ENCODE results near the gene SLC5A2.
"Not testable (repeated sequence)": the region's sequence is repeated elsewhere in the genome, so short reads cannot be mapped to it uniquely, and the experiment has no call there.

Gene SLC5A2

GRCh38 chr16:31483081-31483480 lies at the start of gene SLC5A2:
TSS of gene SLC5A2 (plus strand) at chr16:31483123. CDS start at chr16:31483137, 14 bp downstream.
- DNase-seq (ENCODE audit: low read depth in 2 of 2): no peak

DNA sequence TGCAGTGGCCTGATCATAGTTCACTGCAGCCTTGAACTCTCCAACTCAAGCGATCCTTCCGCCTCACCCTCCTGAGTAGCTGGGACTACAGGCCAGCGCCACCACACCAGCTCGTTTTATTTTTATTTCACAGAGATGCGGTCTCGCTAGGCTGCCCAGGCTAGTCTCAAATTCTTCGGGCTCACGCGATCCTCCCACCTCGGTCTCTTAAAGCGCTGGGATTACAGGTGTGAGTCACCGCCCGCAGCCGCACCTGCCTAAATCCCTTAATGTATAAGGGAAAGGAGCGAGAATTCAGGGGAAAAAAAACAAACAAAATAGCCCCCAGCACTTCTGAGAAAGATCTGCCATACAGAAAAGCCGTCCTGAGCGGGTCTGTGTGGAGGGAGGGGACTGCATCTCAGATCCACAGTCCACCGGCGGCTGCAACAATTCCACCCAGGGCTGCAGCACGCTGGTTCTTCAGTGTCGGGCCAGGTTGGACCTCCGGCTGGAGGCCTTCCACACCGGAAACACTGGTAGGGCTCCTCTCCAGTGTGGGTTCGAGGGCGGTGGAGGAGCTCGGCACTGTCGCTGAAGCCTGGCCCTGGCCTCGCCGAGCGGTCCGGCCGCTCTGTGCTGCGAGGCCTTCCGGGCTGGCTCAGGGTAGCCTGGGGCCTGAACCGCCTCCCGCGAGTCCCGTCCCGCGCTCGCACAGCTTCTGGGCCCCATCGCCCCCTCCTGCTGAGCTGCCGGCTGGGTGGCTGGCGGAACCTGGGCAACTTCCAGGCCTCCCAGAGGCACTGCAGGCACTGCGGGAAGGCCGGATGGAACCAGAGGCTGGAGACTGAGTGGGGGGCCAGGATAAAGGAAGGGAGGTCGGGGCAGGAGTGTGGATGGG lies 47.3 kb upstream of the SLC5A2 start:
- no peak for DNase-seq (ENCODE audit: low read depth in 2 of 2)

DNA sequence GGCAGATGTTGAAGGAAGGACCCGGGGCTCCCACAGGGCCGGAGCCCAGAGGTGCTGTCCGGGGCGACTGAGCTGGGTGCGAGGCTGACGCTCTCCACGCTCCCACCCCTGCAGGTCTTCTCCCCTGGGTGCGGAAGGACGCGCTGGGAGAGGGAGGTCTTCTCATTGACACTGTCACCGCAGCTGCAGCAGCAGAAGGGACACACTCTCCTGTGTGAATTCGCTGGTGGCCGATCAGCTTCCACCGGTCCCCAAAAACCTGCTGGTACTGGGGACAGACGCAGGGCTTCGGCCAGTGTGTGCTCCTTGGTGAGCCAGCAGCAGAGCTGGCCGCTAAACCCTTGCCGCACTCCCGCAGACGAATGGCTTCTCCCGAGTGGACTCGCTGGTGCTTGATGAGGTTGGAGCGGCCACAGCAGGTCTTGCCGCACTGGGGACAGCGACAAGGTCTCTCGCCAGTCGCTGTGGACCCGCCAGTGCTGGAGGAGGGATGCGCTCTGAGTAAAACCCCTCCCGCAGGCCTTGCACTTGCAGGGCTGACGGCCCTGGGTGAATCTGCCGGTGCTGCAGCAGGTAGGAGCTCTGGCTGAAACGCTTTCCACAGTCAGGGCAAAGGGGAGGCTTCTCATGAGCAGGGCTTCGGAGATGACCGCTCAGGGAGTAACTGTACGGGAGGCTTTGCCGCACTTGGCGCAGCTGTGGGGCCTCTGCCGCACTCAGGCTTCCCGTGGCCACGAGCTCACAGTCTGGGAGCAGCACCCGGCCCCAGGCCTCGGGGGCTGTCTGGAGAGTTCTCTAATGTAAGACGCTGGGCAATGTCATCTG lies 46.5 kb upstream of the SLC5A2 start:
- DNase-seq (ENCODE audit: low read depth in 2 of 2): no peak

GRCh38 chr16:31438414-31438813 lies 44.5 kb upstream of the SLC5A2 start:
- DNase-seq (ENCODE audit: low read depth in 2 of 2): no peak

DNA sequence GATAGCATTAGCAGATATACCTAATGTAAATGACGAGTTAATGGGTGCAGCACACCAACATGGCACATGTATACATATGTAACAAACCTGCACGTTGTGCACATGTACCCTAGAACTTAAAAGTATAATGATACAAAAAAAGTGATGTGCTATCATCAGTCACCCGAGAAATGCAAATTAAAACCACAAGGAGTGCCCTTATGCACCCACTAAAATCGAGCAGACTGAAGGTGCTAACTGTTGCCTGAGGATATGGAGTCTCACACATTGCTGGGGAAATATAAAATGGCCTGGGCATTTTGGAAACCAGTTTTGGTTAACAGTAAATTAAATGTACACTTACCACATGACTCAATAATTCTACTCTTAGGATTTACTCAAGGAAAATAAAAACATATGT lies 43.9 kb upstream of the SLC5A2 start:
- DNase-seq (ENCODE audit: low read depth in 2 of 2): not testable (repeated sequence)

- no peak for DNase-seq (ENCODE audit: low read depth in 2 of 2)
Measured at GRCh38 chr16:31439519-31439918, 43.4 kb upstream of the SLC5A2 start.

GRCh38 chr16:31440516-31441184 lies 42.3 kb upstream of the SLC5A2 start:
- no peak for DNase-seq (ENCODE audit: low read depth in 2 of 2)

- DNase-seq (ENCODE audit: low read depth in 2 of 2): no peak
Measured at GRCh38 chr16:31441956-31442355, 41.0 kb upstream of the SLC5A2 start.

DNA sequence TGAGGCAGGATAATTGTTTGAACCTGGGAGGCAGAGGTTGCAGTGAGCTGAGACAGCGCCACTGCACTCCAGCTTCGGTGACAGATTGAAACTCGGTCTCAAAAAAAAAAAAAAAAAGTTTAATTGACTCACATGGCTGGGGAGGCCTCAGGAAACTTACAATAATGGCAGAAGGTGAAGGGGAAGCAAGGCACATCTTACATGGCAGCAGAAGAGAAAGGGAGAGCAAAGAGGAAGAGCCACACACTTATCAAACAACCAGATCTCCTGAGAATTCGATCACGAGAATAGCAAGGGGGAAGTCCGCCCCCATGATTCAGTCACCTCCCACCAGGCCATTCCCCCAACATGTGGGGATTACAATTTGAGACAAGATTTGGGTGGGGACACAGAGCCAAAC lies 37.0 kb upstream of the SLC5A2 start:
- not testable (repeated sequence) for DNase-seq (ENCODE audit: low read depth in 2 of 2)

DNA sequence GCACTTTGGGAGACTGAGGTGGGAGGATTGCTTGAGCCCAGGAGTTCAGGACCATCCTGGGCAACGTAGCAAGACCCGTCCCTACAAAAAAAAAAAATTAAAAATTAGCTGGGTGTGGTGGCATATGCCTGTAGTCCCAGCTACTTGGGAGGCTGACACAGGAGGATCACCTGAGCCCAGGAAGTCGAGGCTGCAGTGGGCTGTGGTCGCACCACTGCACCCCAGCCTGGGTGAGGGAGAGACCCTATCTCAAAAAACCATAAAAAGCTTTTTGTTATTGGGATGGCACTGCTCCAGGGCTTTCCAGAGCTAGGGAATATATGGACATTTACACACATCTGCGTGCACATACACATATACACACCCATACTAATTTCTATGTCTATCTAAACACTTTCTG lies 31.7 kb upstream of the SLC5A2 start:
- no peak for DNase-seq (ENCODE audit: low read depth in 2 of 2)

DNA sequence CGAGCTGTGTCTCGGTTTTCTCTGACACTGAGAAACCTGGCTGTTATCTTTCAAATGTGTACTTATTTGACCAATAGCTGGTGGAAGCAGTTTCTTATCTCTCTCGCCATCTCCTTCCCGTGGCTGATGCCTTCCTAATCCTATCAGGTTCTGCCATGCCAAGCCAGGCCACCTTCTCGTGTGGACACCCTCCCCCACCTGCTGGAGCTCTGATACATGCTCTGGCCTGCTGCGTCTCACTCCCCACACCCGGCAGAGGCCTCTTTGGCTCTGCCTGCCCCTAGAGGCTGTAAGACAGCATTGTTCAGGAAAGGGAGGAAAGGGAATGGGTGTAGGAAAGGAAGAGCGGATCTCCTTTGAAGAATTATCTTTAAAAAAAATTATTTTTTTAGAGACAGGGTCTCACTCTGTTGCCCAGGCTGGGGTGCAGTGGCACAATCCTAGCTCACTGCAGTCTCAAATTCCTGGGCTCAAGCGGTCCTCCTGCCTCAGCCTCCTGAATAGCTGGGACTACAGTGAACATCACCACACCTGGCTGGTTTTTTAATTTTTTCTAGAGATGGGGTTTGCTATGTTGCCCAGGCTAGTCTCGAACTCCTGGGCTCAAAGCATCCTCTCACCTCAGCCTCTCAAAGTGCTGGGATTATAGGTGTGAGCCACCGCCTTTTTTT lies 31.1 kb upstream of the SLC5A2 start:
- no peak for DNase-seq (ENCODE audit: low read depth in 2 of 2)

DNA sequence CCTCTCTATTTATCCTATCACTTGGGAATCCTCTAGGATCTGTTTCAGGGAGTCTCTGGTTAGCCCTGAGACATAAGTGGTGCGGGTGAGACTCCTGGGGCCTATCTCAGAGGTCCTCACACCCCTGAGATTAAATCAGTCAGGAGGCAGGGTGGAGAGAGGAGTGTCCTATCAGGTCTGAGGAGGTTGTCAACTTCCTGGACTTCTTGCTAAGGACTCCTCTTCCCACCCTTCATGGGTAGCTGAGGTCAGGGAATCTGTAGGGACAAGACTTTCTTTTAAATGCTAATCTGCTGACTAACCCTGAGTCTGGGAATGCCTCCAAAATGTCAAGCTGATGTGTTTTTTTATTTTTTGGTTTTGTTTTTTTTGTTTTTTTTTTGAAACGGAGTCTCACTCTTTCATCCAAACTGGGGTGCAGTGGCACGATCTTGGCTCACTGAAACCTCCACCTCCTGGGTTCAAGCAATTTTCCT lies 30.3 kb upstream of the SLC5A2 start:
- DNase-seq (ENCODE audit: low read depth in 2 of 2): no peak

GRCh38 chr16:31453255-31454204 lies 29.4 kb upstream of the SLC5A2 start:
- no peak for DNase-seq (ENCODE audit: low read depth in 2 of 2)

- DNase-seq (ENCODE audit: low read depth in 2 of 2): no peak
Measured at GRCh38 chr16:31455601-31456314, 27.2 kb upstream of the SLC5A2 start.

DNA sequence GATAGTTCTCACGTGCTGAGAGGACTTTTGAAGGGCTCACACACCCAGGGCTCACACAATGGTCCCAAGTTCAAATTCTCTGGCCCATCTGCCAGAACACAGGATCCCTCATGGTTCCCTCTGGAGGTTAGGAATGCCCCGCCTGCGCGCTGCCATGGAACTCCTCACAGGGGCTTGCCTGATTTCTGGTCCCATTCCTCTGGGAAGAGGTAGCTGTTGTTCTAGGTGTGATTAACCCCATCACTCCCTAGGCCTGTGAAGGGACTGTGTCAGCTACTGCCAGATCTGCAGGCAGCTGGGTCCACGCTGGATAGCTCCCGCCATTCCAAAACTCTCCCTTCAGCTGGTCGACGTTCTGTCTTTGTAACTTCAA lies 25.9 kb upstream of the SLC5A2 start:
- no peak for DNase-seq (ENCODE audit: low read depth in 2 of 2)

DNA sequence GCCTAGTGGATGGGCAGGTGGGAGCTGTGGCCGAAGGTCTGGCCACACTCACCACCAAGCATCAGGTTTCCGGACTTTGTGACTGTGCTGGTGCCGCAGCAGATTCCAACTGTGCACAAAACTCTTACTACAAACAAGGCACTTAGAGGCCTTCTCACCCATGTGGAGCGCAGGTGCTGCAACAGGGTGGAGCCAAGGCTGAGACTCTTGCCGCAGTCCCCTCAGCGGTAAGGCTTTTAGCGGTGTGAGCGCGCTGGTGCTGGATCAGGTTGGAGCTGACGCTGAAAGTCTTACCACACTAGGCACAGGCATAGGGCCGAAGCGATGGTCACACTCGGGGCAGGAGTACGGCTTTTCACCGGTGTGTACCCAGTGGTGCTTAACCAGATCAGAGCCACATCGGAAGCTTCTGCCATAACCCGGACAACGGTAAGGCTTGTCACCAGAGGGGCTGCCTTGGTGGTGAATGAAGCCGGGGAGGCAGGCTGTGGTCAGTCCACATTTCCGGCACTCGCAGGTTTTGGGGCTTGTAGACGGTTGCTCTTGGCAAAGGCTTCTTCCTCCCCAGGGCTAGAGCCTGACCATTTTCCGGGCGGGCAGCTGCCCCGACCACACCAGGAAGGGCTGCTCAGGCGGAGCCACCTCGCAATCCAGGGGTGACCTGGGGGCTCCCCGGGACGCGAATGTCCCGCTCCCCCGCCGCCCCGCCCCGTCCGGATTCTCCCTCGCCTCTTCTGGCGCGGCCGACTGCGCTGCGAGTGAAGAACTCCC lies 24.7 kb upstream of the SLC5A2 start:
- peak in 1 of 2 donors; percentile 28 for DNase-seq (ENCODE audit: low read depth in 2 of 2)

- DNase-seq (ENCODE audit: low read depth in 2 of 2): peak; percentile 91 to 95
Measured at GRCh38 chr16:31458844-31459686, 23.9 kb upstream of the SLC5A2 start, which contains the start of gene ARMC5. TSS of gene ARMC5 (plus strand) at chr16:31459501. CDS start at chr16:31459525, 24 bp downstream.

Data from stimulated activated CD8-positive, alpha-beta memory T cell treated with anti-CD3 and anti-CD28 coated beads, Interleukin-2, amount 100 ng/mL, for 1 hour (primary cell).